GM06990 (cell line): Measurements from ENCODE around the gene TPMT.

ENCODE experiments used
- DNase-seq: peaks from one replicate; pipeline ENCODE4 v3.0.0-alpha.2; 2011; ENCODE audit not compliant: insufficient read length; ENCODE audit errors: extremely low read depth
- H3K27me3 ChIP-seq: replicated peaks from 2 replicates; pipeline ENCODE4 v1.6.0; 2011; ENCODE audit warnings: low read length; ENCODE audit not compliant: control insufficient read depth, insufficient read depth
- H3K36me3 ChIP-seq: 2 replicates; pipeline ENCODE4 v1.5.1; 2011; ENCODE audit warnings: low read length; ENCODE audit not compliant: control insufficient read depth, insufficient read depth
- H3K4me3 ChIP-seq: replicated peaks from 2 replicates; pipeline ENCODE4 v1.5.1; 2011; ENCODE audit warnings: low read depth, mild to moderate bottlenecking, control low read depth, low read length
- CTCF ChIP-seq: IDR thresholded peaks from 2 replicates; pipeline ENCODE4 v1.5.1; 2011; ENCODE audit warnings: low read length, control low read depth, mild to moderate bottlenecking, inconsistent platforms; ENCODE audit not compliant: insufficient read depth, poor library complexity, severe bottlenecking

The TPMT gene

GRCh38 chr6:18115356-18115755, 39.5 kb downstream of the TPMT start:
- Histone ChIP-seq H3K27me3 (no peaks in the 10 kb centered on the region; the same call in 1 of the 2 replicates), H3K36me3 (no peaks in the 10 kb centered on the region), H3K4me3 (no peak overlapping the region)
- no peak for DNase-seq
- TF ChIP-seq CTCF: no peak

- H3K36me3 ChIP-seq: no peaks in the 10 kb centered on the region
- no peaks in the 10 kb centered on the region for H3K27me3 ChIP-seq
- H3K4me3 ChIP-seq: no peak overlapping the region
- no peak for DNase-seq
- TF ChIP-seq CTCF: no peak
Measured at GRCh38 chr6:18110162-18110561, 44.7 kb downstream of the TPMT start.

- no peak for TF ChIP-seq CTCF
- Histone ChIP-seq H3K36me3 (no peaks in the 10 kb centered on the region), H3K4me3 (no peak overlapping the region), H3K27me3 (no peaks in the 10 kb centered on the region)
- no peak for DNase-seq
Measured at GRCh38 chr6:18107061-18107460, 47.8 kb downstream of the TPMT start.

GRCh38 chr6:18102783-18103509, 51.9 kb downstream of the TPMT start:
- H3K4me3 ChIP-seq: no peak overlapping the region

GRCh38 chr6:18101873-18102272, 53.0 kb downstream of the TPMT start:
- no peak overlapping the region for H3K4me3 ChIP-seq
- no peaks in the 10 kb centered on the region for H3K36me3 ChIP-seq
- TF ChIP-seq CTCF: no peak
- no peak for DNase-seq
- no peaks in the 10 kb centered on the region for H3K27me3 ChIP-seq

More at GRCh38 chr6:18102783-18103509, 51.9 kb downstream of the TPMT start:
- no peak for DNase-seq
- no peaks in the 10 kb centered on the region for H3K27me3 ChIP-seq
- no peaks in the 10 kb centered on the region for H3K36me3 ChIP-seq
- no peak for TF ChIP-seq CTCF
